Measurements from ENCODE around the gene CD86. TPM values are rescaled to one million over a fixed set of nuclear protein-coding genes. Genes with fewer than 3 reads are reported as not detected.
A peak's percentile ranks its signal among the peaks of the same experiment; 100 is the strongest.
"Not testable (repeated sequence)": the region's sequence is repeated elsewhere in the genome, so short reads cannot be mapped to it uniquely, and the experiment has no call there.

CD86 gene
- polyA plus RNA-seq, 3 donors: 75.7 to 321 (median 273) TPM

- WGBS (ENCODE audit: insufficient coverage): no CpG with 5 or more reads among the region's 11 CpGs
- H3K4me3 Mint-ChIP-seq; H3K4me3 ChIP-seq (replicated peaks in 1 of 3; ENCODE audit: low read depth in 2 of 3, low read length in 3 of 3); H3K4me1 Mint-ChIP-seq; H3K9me3 Mint-ChIP-seq; DNase-seq; H3K27ac Mint-ChIP-seq; intact Hi-C loops (cut with micrococcal nuclease); H3K27me3 Mint-ChIP-seq (ENCODE audit: low read depth in 3 of 3); H2AFZ ChIP-seq (ENCODE audit: insufficient read depth, low read depth, low read length, poor library complexity, severe bottlenecking); H3K9ac ChIP-seq (ENCODE audit: insufficient read depth, low read length, poor library complexity, severe bottlenecking); H3K27ac ChIP-seq (ENCODE audit: low read depth in 1 of 2, low read length in 2 of 2); H3K79me2 ChIP-seq (ENCODE audit: insufficient read depth, low read length); H3K36me3 ChIP-seq (replicated peaks in 1 of 2; ENCODE audit: control insufficient read depth in 1 of 2, insufficient read depth in 2 of 2, low read length in 2 of 2); H3K36me3 Mint-ChIP-seq; H3K9me3 ChIP-seq (replicated peaks in 1 of 2; ENCODE audit: control insufficient read depth in 1 of 2, insufficient read depth in 1 of 2, low read length in 2 of 2); H4K20me1 ChIP-seq (ENCODE audit: insufficient read depth, low read length); H3K4me1 ChIP-seq (ENCODE audit: control insufficient read depth in 1 of 2, insufficient read depth in 2 of 2, low read length in 2 of 2); H3K4me2 ChIP-seq (replicated peaks; ENCODE audit: extremely low read depth, low read length, poor library complexity, severe bottlenecking); H3K27me3 ChIP-seq (ENCODE audit: control insufficient read depth in 2 of 2, insufficient read depth in 2 of 2, low read length in 2 of 2): not testable (repeated sequence)
Observed at GRCh38 chr3:122047773-122048172, 7.4 kb upstream of the CD86 start.

GRCh38 chr3:122052968-122053367 lies 2.2 kb upstream of the CD86 start:
- no peak overlapping the region for H3K9ac ChIP-seq (ENCODE audit: insufficient read depth, low read length, poor library complexity, severe bottlenecking)

More at GRCh38 chr3:122052968-122053367, 2.2 kb upstream of the CD86 start:
- TF ChIP-seq, protein P1, sequence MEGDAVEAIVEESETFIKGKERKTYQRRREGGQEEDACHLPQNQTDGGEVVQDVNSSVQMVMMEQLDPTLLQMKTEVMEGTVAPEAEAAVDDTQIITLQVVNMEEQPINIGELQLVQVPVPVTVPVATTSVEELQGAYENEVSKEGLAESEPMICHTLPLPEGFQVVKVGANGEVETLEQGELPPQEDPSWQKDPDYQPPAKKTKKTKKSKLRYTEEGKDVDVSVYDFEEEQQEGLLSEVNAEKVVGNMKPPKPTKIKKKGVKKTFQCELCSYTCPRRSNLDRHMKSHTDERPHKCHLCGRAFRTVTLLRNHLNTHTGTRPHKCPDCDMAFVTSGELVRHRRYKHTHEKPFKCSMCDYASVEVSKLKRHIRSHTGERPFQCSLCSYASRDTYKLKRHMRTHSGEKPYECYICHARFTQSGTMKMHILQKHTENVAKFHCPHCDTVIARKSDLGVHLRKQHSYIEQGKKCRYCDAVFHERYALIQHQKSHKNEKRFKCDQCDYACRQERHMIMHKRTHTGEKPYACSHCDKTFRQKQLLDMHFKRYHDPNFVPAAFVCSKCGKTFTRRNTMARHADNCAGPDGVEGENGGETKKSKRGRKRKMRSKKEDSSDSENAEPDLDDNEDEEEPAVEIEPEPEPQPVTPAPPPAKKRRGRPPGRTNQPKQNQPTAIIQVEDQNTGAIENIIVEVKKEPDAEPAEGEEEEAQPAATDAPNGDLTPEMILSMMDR (IDR thresholded peaks at IDR 0.05): no peak
- Histone ChIP-seq H3K4me2 (replicated peaks; ENCODE audit: extremely low read depth, low read length, poor library complexity, severe bottlenecking) (no peak overlapping the region), H3K9me3 (replicated peaks in 1 of 2; ENCODE audit: control insufficient read depth in 1 of 2, insufficient read depth in 1 of 2, low read length in 2 of 2) (no peaks in the 10 kb centered on the region), H3K79me2 (ENCODE audit: insufficient read depth, low read length) (peaks cover 27% of the 10 kb centered on the region), H3K27me3 (ENCODE audit: control insufficient read depth in 2 of 2, insufficient read depth in 2 of 2, low read length in 2 of 2) (no peaks in the 10 kb centered on the region), H3K36me3 (replicated peaks in 1 of 2; ENCODE audit: control insufficient read depth in 1 of 2, insufficient read depth in 2 of 2, low read length in 2 of 2) (no peaks in the 10 kb centered on the region), H3K4me3 (replicated peaks in 1 of 3; ENCODE audit: low read depth in 2 of 3, low read length in 3 of 3) (no peak overlapping the region), H3K27ac (ENCODE audit: low read depth in 1 of 2, low read length in 2 of 2) (no peak overlapping the region), H4K20me1 (ENCODE audit: insufficient read depth, low read length) (peaks cover 2% of the 10 kb centered on the region), H3K4me1 (ENCODE audit: control insufficient read depth in 1 of 2, insufficient read depth in 2 of 2, low read length in 2 of 2) (peaks cover 15 to 30% of the 10 kb centered on the region in 2 donors), H2AFZ (ENCODE audit: insufficient read depth, low read depth, low read length, poor library complexity, severe bottlenecking) (no peak overlapping the region)
- DNase-seq: peak in 1 of 3 donors; percentile 43
- WGBS (ENCODE audit: insufficient coverage): 93% methylated on average over 2 of the region's 3 CpGs
- Mint-ChIP-seq H3K27ac (peak overlapping the region in 5 of 7 donors; percentile 5 to 75 (median 32)), H3K36me3 (peaks cover 3 to 6% of the 10 kb centered on the region in 2 donors), H3K27me3 (ENCODE audit: low read depth in 3 of 3) (peaks cover 0 to 2% (median 0%) of the 10 kb centered on the region in 3 donors), H3K4me1 (peaks cover 26% of the 10 kb centered on the region), H3K4me3 (no peak overlapping the region), H3K9me3 (peaks cover 0 to 2% (median 0%) of the 10 kb centered on the region in 7 donors)
- intact Hi-C loops (cut with micrococcal nuclease): loop anchor here in 1 of 2 donors (10.0 kb wide), 1 partner anchor 58 kb away; no protein-coding TSS in a partner anchor

Data from CD14-positive monocyte (primary cell).